Left ventricle myocardium inferior (tissue), 1 donor: ENCODE results near the gene AATK. TPM values are rescaled to one million over a fixed set of nuclear protein-coding genes. Genes with fewer than 3 reads are reported as not detected.

Experiments
- DNase-seq: peaks from one replicate; pipeline ENCODE4 v3.0.0-alpha.2; 2020
- H3K27ac ChIP-seq: fragments of 200-600 bp; replicated peaks from 2 replicates; pipeline ENCODE4 v1.8.0; 2021
- H3K27me3 ChIP-seq: fragments of 200-600 bp; 2 replicates; pipeline ENCODE4 v1.8.0; 2021; ENCODE audit warnings: low read depth
- H3K36me3 ChIP-seq: fragments of 200-600 bp; 2 replicates; pipeline ENCODE4 v1.8.0; 2021
- H3K4me1 ChIP-seq: fragments of 200-600 bp; 2 replicates; pipeline ENCODE4 v1.8.0; 2021
- H3K4me3 ChIP-seq: fragments of 200-600 bp; 2 replicates; pipeline ENCODE4 v1.8.0; 2021; ENCODE audit warnings: mild to moderate bottlenecking, moderate library complexity
- H3K9me3 ChIP-seq: fragments of 200-600 bp; replicated peaks from 2 replicates; pipeline ENCODE4 v1.8.0; 2021
- intact Hi-C: fragments of 100-400 bp; cut with micrococcal nuclease; formaldehyde crosslinking; loops from one replicate; pipeline ENCODE4 v1.11.0; 2022
- total RNA-seq: library from RNA; stranded (reverse); fragmentation: NEBNext Ultra II Directional; extraction: Animal tissue kit (Norgen Biotek cat#: 25700); gene quantifications from one replicate; pipeline ENCODE4 v1.2.1, GENCODE V29; 2021
- TF ChIP-seq, protein P1 (sequence below): fragments of 200-600 bp; IDR thresholded peaks from 2 replicates; pipeline ENCODE4 v1.8.0; 2021; ENCODE audit warnings: antibody characterized with exemption, mild to moderate bottlenecking, borderline replicate concordance
- donor health status: DM: no; HTN: yes; CAD: no; lungs with severe emphysema.

AATK gene
- total RNA-seq, 1 donor from 2014 or later, result 2.3 TPM

GRCh38 chr17:81119223-81120148, 46.5 kb downstream of the AATK start:
- Histone ChIP-seq H3K27me3 (peaks cover 50% of the 10 kb centered on the region), H3K9me3 (no peaks in the 10 kb centered on the region), H3K4me3 (peak overlapping the region; percentile 55), H3K4me1 (peaks cover 28% of the 10 kb centered on the region), H3K27ac (no peak overlapping the region), H3K36me3 (peaks cover 5% of the 10 kb centered on the region)
- intact Hi-C loops, result no loop called here
- TF ChIP-seq, protein P1, sequence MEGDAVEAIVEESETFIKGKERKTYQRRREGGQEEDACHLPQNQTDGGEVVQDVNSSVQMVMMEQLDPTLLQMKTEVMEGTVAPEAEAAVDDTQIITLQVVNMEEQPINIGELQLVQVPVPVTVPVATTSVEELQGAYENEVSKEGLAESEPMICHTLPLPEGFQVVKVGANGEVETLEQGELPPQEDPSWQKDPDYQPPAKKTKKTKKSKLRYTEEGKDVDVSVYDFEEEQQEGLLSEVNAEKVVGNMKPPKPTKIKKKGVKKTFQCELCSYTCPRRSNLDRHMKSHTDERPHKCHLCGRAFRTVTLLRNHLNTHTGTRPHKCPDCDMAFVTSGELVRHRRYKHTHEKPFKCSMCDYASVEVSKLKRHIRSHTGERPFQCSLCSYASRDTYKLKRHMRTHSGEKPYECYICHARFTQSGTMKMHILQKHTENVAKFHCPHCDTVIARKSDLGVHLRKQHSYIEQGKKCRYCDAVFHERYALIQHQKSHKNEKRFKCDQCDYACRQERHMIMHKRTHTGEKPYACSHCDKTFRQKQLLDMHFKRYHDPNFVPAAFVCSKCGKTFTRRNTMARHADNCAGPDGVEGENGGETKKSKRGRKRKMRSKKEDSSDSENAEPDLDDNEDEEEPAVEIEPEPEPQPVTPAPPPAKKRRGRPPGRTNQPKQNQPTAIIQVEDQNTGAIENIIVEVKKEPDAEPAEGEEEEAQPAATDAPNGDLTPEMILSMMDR, result no peak
- peak; percentile 65 for DNase-seq

DNA sequence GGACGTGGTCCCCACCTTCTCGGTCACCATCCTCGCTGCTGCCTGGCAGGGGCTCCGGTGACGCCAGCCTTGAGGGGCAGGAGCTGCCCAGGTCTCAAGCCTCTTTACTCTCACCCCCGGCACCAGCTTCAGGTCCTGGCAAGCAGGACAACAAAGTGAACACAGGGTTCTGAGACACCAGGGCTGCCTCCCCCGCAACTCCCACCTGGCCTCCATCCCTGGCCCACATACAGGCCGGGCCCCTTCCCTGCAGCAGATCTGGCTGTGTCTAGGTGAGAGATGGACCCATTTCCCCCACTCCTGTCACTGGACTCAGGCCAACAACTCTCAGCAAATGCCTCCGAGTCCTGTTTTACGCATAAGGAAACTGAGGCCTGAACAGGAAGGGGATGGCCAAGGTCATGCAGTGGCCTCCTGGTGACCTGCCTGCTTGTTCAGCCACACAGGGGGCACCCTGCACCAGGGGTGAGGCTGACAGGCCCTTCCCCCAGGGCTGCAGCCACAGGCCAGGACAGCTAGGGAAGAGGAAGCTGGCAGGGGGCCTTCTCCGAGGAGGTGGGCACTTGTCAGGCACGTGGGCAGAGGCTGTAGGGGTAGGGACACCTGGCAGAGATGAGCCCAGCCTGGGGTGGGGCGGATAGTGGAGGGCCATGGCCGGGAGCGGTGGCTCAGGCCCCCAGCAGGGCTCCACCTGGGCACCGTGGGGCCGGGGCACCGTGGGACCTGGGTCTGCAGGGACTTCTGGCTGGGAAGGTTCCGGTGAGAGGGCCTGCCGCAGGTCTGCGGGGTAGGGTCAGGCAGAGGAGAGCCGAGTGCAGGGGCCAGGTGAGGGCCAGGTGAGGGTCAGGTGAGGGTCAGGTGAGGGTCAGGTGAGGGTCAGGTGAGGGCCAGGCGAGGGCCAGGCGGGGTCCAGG, 47.5 kb downstream of the AATK start:
- Histone ChIP-seq H3K4me3 (peak overlapping the region; percentile 55), H3K27me3 (peaks cover 45% of the 10 kb centered on the region), H3K9me3 (no peaks in the 10 kb centered on the region), H3K36me3 (peaks cover 5% of the 10 kb centered on the region), H3K4me1 (peaks cover 28% of the 10 kb centered on the region), H3K27ac (no peak overlapping the region)
- TF ChIP-seq, protein P1, result no peak
- intact Hi-C loops, result no loop called here
- DNase-seq, result no peak

- no peak overlapping the region for H3K4me3 ChIP-seq
- peaks cover 28% of the 10 kb centered on the region for H3K4me1 ChIP-seq
- TF ChIP-seq, protein P1, result no peak
- peaks cover 39% of the 10 kb centered on the region for H3K27me3 ChIP-seq
- no peaks in the 10 kb centered on the region for H3K9me3 ChIP-seq
- H3K27ac ChIP-seq, result no peak overlapping the region
- intact Hi-C loops, result no loop called here
- no peak for DNase-seq
- H3K36me3 ChIP-seq, result peaks cover 5% of the 10 kb centered on the region
Observed at GRCh38 chr17:81117672-81118198, 48.3 kb downstream of the AATK start.

- intact Hi-C loops, result no loop called here
- H3K27me3 ChIP-seq, result peaks cover 28% of the 10 kb centered on the region
- no peak overlapping the region for H3K4me3 ChIP-seq
- H3K9me3 ChIP-seq, result no peaks in the 10 kb centered on the region
- peaks cover 28% of the 10 kb centered on the region for H3K4me1 ChIP-seq
- TF ChIP-seq, protein P1, result no peak
- H3K36me3 ChIP-seq, result peaks cover 14% of the 10 kb centered on the region
- no peak overlapping the region for H3K27ac ChIP-seq
- DNase-seq, result no peak
Observed at GRCh38 chr17:81116704-81117103, 49.3 kb downstream of the AATK start.

GRCh38 chr17:81115749-81116464, 50.1 kb downstream of the AATK start:
- intact Hi-C loops, result no loop called here
- peaks cover 28% of the 10 kb centered on the region for H3K4me1 ChIP-seq
- peaks cover 20% of the 10 kb centered on the region for H3K27me3 ChIP-seq
- TF ChIP-seq, protein P1, result no peak
- no peak overlapping the region for H3K4me3 ChIP-seq
- peaks cover 20% of the 10 kb centered on the region for H3K36me3 ChIP-seq
- no peak overlapping the region for H3K27ac ChIP-seq
- H3K9me3 ChIP-seq, result no peaks in the 10 kb centered on the region
- DNase-seq, result peak; percentile 34
